Vagina (tissue), 2 donors: Measurements from ENCODE around the gene SEZ6L. TPM values are rescaled to one million over a fixed set of nuclear protein-coding genes. Genes with fewer than 3 reads are reported as not detected.

ENCODE experiments used
- DNase-seq, 2 donors: peaks; one replicate each; pipeline ENCODE4 v3.0.0-alpha.2; 2017; ENCODE audit errors: extremely low spot score in 2 of 2
- H3K27ac ChIP-seq: fragments of 200-600 bp; sonication (generic); one replicate; pipeline ENCODE4 v1.5.1; 2019
- H3K27me3 ChIP-seq: fragments of 200-600 bp; sonication (generic); one replicate; pipeline ENCODE4 v1.5.1; 2019
- H3K36me3 ChIP-seq, 2 donors: fragments of 200-600 bp; sonication (generic); one replicate each; pipeline ENCODE4 v1.5.1; 2017 to 2019
- H3K4me1 ChIP-seq: fragments of 200-600 bp; sonication (generic); one replicate; pipeline ENCODE4 v1.5.1; 2019
- H3K4me3 ChIP-seq, 2 donors: fragments of 200-600 bp; sonication (generic); 1 replicate in 1 of 2; 2 replicates in 1 of 2; pipeline ENCODE4 v1.5.1; 2016 to 2019
- H3K9me3 ChIP-seq: fragments of 200-600 bp; sonication (generic); one replicate; pipeline ENCODE4 v1.5.1; 2019
- POLR2A ChIP-seq, 2 donors: fragments of 450-650 bp; IDR thresholded peaks; one replicate each; pipeline ENCODE4 v1.6.1; 2017; ENCODE audit warnings: antibody characterized with exemption in 2 of 2, mild to moderate bottlenecking in 2 of 2, moderate library complexity in 2 of 2
- POLR2AphosphoS5 ChIP-seq, 2 donors: sonication (generic); formaldehyde crosslinking; IDR thresholded peaks; one replicate each; pipeline ENCODE4 v1.9.0; 2017; ENCODE audit warnings: antibody characterized with exemption in 2 of 2, mild to moderate bottlenecking in 2 of 2, low read depth in 1 of 2; ENCODE audit not compliant: insufficient read depth in 1 of 2
- intact Hi-C: fragments of 100-400 bp; cut with DNase I; formaldehyde crosslinking; loops from one replicate; pipeline ENCODE4 v1.15.1; 2023
- total RNA-seq: library from RNA; depleted of rRNA; stranded (reverse); fragments of >200 nt; gene quantifications from one replicate; pipeline ENCODE4 v1.2.3, GENCODE V29; 2016
- TF ChIP-seq, protein P1 (sequence below), 3 experiments: fragments of 450-650 bp in 2 of 3; fragments of 200-600 bp in 1 of 3; sonication (generic) in 1 of 3; IDR thresholded peaks; one replicate each; pipeline ENCODE4 v1.5.1; 2017 to 2019; ENCODE audit warnings: antibody characterized with exemption in 3 of 3, mild to moderate bottlenecking in 2 of 3, moderate library complexity in 2 of 3

The SEZ6L gene
- total RNA-seq, 1 donor from 2014 or later: 1.2 TPM

DNA sequence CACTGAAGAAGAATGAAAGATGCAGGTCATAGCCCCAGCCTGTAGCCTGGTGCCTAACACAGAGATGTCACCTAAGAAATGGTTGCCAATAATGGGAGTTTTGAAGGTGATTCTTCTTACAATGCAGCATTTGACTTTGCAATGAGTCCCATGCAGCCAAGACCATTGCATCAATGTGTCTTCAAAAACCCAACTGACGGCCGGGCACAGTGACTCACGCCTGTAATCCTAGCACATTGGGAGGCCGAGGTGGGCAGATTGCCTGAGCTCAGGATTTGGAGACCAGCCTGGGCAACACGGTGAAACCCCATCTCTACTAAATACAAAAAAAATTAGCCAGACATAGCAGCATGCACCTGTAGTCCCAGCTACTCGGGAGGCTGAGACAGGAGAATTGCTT, 170.5 kb downstream of the SEZ6L start:
- Histone ChIP-seq H3K27ac (no peak overlapping the region), H3K4me1 (no peaks in the 10 kb centered on the region), H3K36me3 (no peaks in the 10 kb centered on the region), H3K27me3 (no peaks in the 10 kb centered on the region), H3K9me3 (no peaks in the 10 kb centered on the region), H3K4me3 (no peak overlapping the region)
- TF ChIP-seq, protein P1, sequence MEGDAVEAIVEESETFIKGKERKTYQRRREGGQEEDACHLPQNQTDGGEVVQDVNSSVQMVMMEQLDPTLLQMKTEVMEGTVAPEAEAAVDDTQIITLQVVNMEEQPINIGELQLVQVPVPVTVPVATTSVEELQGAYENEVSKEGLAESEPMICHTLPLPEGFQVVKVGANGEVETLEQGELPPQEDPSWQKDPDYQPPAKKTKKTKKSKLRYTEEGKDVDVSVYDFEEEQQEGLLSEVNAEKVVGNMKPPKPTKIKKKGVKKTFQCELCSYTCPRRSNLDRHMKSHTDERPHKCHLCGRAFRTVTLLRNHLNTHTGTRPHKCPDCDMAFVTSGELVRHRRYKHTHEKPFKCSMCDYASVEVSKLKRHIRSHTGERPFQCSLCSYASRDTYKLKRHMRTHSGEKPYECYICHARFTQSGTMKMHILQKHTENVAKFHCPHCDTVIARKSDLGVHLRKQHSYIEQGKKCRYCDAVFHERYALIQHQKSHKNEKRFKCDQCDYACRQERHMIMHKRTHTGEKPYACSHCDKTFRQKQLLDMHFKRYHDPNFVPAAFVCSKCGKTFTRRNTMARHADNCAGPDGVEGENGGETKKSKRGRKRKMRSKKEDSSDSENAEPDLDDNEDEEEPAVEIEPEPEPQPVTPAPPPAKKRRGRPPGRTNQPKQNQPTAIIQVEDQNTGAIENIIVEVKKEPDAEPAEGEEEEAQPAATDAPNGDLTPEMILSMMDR (IDR thresholded peaks at IDR 0.05): no peak
- DNase-seq: no peak
- intact Hi-C loops: no loop called here

DNA sequence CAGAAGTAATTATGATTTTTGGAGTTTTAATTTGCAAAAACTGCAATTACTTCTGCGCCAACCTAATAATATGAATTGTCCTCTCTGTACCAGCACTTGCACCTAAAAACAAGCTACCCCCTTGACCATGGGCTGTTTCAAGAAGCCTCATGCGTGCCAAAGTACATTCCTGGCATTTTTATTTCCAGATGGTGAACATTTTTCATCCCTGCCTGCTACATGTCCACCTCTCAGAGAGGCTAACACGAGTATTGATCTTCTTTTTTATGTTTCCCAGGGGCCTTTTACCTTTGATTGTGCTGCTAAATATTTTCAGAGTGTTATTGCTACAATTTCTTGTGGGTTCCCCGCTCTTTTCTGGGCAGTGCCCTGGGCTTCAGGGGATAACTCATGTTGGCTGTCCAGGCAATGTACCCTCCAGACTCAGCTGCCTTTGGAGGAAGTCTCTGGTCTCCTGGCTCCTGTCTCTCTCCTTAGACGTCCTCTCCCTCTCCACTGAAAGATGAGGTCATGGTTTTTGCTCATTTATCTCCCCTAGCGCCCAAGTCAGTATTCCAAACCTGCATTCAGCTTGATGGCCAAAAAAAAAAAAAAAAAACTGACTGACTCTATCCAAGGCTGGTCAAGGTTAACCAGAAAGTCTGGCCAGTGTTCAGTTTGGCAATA, 173.6 kb downstream of the SEZ6L start:
- Histone ChIP-seq H3K9me3 (no peaks in the 10 kb centered on the region), H3K27ac (no peak overlapping the region), H3K36me3 (no peaks in the 10 kb centered on the region), H3K4me1 (no peaks in the 10 kb centered on the region), H3K4me3 (no peak overlapping the region), H3K27me3 (no peaks in the 10 kb centered on the region)
- no peak for DNase-seq
- TF ChIP-seq POLR2A (IDR thresholded peaks at IDR 0.05) (no peak), POLR2AphosphoS5 (IDR thresholded peaks at IDR 0.05; ENCODE audit: insufficient read depth in 1 of 2, low read depth in 1 of 2) (no peak)
- TF ChIP-seq, protein P1 (IDR thresholded peaks at IDR 0.05): no peak
- intact Hi-C loops: no loop called here

DNA sequence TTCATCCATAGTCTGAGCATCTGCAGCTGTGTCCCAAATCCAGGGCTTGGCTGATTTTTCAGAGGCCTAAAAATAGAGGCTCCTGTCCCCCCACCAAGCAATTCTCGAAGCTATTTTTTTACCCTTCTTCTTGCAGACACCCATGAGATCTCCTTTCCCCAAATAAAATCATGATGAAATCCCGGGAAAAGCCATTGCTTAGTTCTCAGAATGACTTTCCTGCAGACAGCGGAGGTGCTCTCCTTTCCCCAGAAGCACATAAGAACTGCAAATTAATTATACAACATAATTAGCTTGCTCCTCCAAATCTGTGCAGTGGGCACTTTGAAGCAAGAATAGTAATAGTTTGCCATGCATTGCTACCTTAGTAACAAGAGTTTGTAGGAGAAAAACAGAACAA, 176.2 kb downstream of the SEZ6L start:
- intact Hi-C loops: no loop called here
- no peak for DNase-seq
- H3K27ac ChIP-seq: no peak overlapping the region
- H3K27me3 ChIP-seq: no peaks in the 10 kb centered on the region
- TF ChIP-seq POLR2A (IDR thresholded peaks at IDR 0.05) (no peak), POLR2AphosphoS5 (IDR thresholded peaks at IDR 0.05; ENCODE audit: insufficient read depth in 1 of 2, low read depth in 1 of 2) (no peak)
- TF ChIP-seq, protein P1 (IDR thresholded peaks at IDR 0.05): no peak
- H3K36me3 ChIP-seq: no peaks in the 10 kb centered on the region
- no peak overlapping the region for H3K4me3 ChIP-seq
- no peaks in the 10 kb centered on the region for H3K4me1 ChIP-seq
- no peaks in the 10 kb centered on the region for H3K9me3 ChIP-seq

DNA sequence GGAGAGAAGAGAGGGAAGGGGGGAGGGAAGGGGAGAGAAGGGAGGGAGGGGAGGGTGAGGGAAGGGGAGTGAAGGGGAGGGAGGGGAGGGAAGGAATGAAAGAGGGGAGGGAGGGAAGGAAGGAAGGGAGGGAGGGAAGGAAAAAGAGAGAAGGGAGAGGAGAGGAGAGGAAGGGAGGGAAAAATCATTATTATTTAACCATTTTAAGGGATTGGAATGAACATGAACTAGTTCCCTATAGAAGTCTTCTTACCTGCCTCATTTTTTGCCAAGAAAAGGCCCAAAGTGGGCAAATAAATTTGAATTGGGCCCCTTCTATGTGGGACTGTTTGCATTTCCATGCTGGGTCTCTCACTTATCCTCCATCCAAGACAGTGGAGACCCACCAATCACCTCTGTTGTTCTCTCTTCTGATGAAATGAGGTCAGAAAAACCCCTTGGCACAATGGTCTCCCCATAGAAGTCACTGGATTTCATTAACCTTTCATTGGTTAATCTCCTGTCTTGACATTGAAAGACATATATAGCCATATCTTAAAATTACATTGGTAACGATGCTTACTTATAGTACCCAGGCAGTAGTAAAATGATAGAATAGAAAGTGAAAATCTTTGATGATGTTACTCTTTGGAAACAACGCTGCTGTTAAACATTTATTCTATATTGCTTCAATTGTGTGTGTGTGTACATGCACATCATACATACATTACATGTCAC, 179.7 kb downstream of the SEZ6L start:
- no peak overlapping the region for H3K27ac ChIP-seq
- no peaks in the 10 kb centered on the region for H3K4me1 ChIP-seq
- TF ChIP-seq POLR2AphosphoS5 (IDR thresholded peaks at IDR 0.05; ENCODE audit: insufficient read depth in 1 of 2, low read depth in 1 of 2) (no peak), POLR2A (IDR thresholded peaks at IDR 0.05) (no peak)
- TF ChIP-seq, protein P1 (IDR thresholded peaks at IDR 0.05): no peak
- no peaks in the 10 kb centered on the region for H3K9me3 ChIP-seq
- H3K4me3 ChIP-seq: no peak overlapping the region
- intact Hi-C loops: no loop called here
- no peaks in the 10 kb centered on the region for H3K27me3 ChIP-seq
- DNase-seq: no peak
- no peaks in the 10 kb centered on the region for H3K36me3 ChIP-seq

DNA sequence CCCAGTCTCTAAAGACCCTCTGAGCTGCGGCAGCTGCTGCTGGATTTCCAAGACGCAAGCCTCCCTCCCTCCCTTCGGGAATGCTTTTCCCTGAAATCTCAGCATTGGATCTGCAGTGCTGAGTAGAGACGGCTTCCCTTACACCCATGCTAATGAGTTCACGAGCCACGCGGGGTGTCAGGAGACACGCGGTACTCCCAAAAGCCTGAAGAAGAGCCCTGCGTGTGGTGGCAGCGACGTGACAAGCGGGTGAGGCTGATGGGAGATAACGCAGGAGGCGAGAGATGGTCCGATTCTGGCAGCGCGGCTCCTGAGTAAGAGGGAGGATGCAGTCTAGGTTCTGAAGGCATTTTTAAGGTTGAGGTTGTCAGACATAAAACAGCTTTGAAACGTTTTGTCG, 185.4 kb downstream of the SEZ6L start:
- no peaks in the 10 kb centered on the region for H3K36me3 ChIP-seq
- H3K4me1 ChIP-seq: no peaks in the 10 kb centered on the region
- no peak for DNase-seq
- H3K27me3 ChIP-seq: no peaks in the 10 kb centered on the region
- no peak overlapping the region for H3K4me3 ChIP-seq
- intact Hi-C loops: loop anchor here (10.0 kb wide), 1 partner anchor 1490 kb away; no protein-coding TSS in a partner anchor
- H3K27ac ChIP-seq: no peak overlapping the region
- H3K9me3 ChIP-seq: no peaks in the 10 kb centered on the region
- TF ChIP-seq POLR2A (IDR thresholded peaks at IDR 0.05) (no peak), POLR2AphosphoS5 (IDR thresholded peaks at IDR 0.05; ENCODE audit: insufficient read depth in 1 of 2, low read depth in 1 of 2) (no peak)
- TF ChIP-seq, protein P1 (IDR thresholded peaks at IDR 0.05): no peak
